OCI-M1 (cell line): Measurements from ENCODE around the gene KRTAP4-7.
"Not testable (repeated sequence)": the region's sequence is repeated elsewhere in the genome, so short reads cannot be mapped to it uniquely, and the experiment has no call there.

Experiments used
- DNase-seq: peaks from one replicate; lab custom pipeline; 2025; lab: John Stamatoyannopoulos, UW

Gene KRTAP4-7

DNA sequence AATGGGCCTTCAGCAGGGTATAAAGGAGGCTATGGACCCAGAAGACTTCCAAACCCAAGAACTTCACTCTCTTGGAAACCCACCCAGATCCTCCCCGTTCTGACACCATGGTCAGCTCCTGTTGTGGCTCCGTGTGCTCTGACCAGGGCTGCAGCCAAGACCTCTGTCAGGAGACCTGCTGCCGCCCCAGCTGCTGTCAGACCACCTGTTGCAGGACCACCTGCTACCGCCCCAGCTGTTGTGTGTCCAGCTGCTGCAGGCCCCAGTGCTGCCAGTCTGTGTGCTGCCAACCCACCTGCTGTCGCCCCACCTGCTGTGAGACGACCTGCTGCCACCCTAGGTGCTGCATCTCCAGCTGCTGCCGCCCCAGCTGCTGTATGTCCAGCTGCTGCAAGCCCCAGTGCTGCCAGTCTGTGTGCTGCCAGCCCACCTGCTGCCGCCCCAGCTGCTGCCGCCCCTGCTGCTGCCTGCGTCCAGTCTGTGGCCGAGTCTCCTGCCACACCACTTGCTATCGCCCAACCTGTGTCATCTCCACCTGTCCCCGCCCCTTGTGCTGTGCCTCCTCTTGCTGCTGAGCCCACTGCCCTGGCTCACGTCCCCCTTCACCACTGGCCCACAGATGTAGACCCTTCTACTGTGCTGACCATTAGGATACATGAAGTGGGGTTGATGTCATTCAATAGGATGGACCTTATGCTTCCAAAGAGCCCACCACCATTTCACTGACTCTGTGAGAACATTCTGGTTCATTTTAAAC is at the start of gene KRTAP4-7:
Gene KRTAP4-7 (plus strand): TSS at position 51 of the 757 bp plus-strand sequence. CDS start 57 bp downstream, at position 108.
- DNase-seq = not testable (repeated sequence)

- DNase-seq = not testable (repeated sequence)
Observed at GRCh38 chr17:41034346-41034935, 49.5 kb upstream of the KRTAP4-7 start, which contains the start of gene KRTAP1-3. TSS of gene KRTAP1-3 (minus strand) at chr17:41034874. CDS start at chr17:41034821, 53 bp downstream.

GRCh38 chr17:41037853-41038350 is 46.0 kb upstream of the KRTAP4-7 start:
- no peak for DNase-seq

GRCh38 chr17:41040783-41041571 is 43.0 kb upstream of the KRTAP4-7 start, which contains the start of gene KRTAP1-1:
TSS of gene KRTAP1-1 (minus strand) at chr17:41041450. CDS start at chr17:41041397, 53 bp downstream.
- DNase-seq = not testable (repeated sequence)

- DNase-seq = no peak
Observed at GRCh38 chr17:41042953-41043352, 41.0 kb upstream of the KRTAP4-7 start.

DNA sequence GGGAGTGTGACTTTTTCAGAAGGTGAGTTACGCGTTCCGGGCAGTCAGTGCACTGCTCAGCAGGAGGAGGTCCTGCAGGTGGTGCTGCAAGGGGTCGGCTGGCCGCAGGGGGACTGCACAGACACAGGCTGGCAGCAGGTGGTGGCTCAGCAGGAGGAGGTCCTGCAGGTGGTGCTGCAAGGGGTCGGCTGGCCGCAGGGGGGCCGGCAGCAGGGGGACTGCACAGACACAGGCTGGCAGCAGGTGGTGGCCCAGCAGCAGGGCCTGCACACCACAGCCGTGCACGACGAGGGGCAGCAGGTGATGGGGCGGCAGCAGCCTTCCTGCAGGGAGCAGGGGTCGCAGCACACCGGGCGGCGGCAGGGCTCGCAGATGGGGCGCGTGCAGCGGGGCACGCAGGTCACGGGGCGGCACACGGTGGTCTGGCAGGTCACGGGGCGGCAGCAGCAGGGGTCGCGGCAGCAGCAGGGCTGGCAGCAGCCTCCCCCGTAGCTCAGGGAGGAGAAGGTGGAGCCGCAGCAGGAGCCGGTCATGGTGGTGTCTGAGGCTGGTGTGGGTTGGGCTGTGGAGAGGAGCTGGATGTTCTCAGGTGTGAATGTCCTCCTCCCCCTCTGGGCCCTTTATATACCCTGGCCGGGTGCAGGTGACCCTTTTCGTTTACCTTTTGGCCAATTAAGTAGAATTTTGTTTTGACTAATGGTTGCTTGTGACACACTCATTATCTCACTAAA is 37.0 kb upstream of the KRTAP4-7 start, which contains the start of gene KRTAP2-1:
Gene KRTAP2-1 (minus strand): TSS at position 582 of the 731 bp plus-strand sequence. CDS start 49 bp downstream, at position 533.
- not testable (repeated sequence) for DNase-seq

- DNase-seq = no peak
Observed at GRCh38 chr17:41048441-41048840, 35.5 kb upstream of the KRTAP4-7 start.

- no peak for DNase-seq
Observed at GRCh38 chr17:41049110-41049509, 34.8 kb upstream of the KRTAP4-7 start.

DNA sequence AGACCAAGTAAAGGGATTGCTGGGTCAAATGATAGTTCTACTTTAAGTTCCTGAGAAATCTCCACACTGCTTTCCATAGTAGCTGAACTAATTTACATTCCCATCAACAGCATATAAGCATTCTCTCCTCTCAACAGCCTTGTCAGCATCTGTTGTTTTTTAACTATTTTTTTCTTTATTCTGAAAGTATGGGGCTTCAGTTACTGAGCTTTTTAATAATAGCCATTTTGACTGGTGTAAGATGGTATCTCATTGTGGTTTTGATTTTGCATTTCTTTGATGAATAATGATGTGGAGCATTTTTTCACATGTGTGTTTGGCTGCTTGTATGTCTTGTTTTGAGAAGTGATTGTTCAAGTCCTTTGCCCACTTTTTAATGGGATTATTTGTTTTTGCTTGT is 31.4 kb upstream of the KRTAP4-7 start:
- no peak for DNase-seq

GRCh38 chr17:41054025-41054424 is 29.9 kb upstream of the KRTAP4-7 start:
- no peak for DNase-seq

GRCh38 chr17:41054556-41054955 is 29.4 kb upstream of the KRTAP4-7 start:
- DNase-seq = not testable (repeated sequence)

DNA sequence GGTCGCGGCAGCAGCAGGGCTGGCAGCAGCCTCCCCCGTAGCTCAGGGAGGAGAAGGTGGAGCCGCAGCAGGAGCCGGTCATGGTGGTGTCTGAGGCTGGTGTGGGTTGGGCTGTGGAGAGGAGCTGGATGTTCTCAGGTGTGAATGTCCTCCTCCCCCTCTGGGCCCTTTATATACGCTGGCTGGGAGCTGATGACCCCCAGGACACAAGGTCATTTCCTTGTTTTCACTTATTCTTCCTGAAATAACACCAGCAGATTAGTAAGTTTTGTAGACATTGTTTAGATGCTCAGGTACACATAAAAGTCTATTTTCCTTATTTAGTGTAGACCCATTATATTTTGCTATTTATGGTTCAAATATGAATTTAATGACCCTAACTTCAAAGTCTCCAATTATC is 28.8 kb upstream of the KRTAP4-7 start, which contains the start of gene KRTAP2-2:
Gene KRTAP2-2 (minus strand): TSS at position 101 of the 400 bp plus-strand sequence. CDS start 19 bp downstream, at position 82.
- not testable (repeated sequence) for DNase-seq

DNA sequence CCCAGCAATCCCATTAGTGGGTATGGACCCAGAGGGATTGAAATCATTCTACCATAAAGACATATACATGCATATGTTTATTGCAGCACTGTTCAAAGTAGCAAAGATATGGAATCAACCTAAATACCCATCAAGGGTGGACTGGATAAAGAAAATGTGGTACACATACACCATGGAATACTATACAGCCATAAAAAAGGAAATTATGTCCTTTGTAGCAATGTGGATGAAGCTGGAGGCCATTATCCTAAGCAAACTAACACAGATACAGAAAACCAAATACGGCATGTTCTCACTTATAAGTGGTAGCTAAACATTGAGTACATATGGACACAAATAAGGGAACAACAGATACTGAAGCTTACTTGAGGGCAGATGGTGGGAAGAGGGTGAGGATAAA is 26.4 kb upstream of the KRTAP4-7 start:
- DNase-seq = no peak

GRCh38 chr17:41058741-41059140 is 25.2 kb upstream of the KRTAP4-7 start:
- DNase-seq = no peak

GRCh38 chr17:41059276-41060051 is 24.5 kb upstream of the KRTAP4-7 start:
- not testable (repeated sequence) for DNase-seq

DNA sequence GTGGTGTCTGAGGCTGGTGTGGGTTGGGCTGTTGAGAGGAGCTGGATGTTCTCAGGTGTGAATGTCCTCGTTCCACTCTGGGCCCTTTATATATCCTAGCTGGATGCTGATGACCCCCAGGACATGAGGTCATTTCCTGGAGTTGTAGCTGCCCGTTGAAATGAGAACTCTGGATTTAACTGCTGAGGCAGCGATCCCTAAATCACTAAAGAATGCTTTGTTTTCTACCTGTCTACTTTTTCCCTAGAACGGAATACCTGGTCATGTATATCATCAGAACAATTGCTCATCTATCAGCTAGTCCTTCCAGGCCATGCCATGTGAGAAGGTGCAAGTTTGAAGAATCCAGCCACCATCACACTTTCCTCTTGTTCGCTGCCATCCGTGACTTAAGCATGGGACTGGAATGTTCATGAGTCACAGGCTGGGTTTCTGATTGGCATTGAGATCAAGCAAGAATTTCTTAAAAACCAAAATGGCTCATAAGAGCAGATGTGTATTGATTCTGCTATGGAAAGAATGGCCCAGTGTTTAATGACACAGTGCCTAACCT is 23.8 kb upstream of the KRTAP4-7 start, which contains the start of gene KRTAP2-3:
Gene KRTAP2-3 (minus strand): TSS at position 63 of the 553 bp plus-strand sequence. CDS start 64 bp downstream, outside the sequence.
- no peak for DNase-seq

DNA sequence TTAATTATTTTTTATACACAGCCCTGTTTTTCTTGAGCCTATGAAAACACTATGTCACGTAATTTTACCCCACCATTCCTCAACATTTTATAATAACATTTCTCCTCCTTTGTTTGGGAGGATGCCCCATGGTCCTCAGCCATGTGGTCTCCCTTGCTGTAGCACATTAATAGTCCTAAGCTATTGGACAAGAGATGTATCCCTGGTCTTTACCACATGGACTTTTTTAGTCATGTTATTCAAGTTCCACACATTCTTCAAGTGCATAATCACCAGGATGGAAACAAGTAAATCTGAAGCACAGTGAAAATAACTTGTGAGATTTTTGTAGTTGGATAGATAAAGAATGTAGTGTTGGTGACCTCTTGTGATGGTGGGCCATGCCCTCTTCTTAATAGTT is 22.0 kb upstream of the KRTAP4-7 start:
- no peak for DNase-seq

- DNase-seq = no peak
Observed at GRCh38 chr17:41063449-41063848, 20.5 kb upstream of the KRTAP4-7 start.

GRCh38 chr17:41064301-41064700 is 19.6 kb upstream of the KRTAP4-7 start:
- peak; percentile 46 for DNase-seq
